Activated effector memory CD4-positive, alpha-beta T cell treated with anti-CD3 and anti-CD28 coated beads, Interleukin-2, amount 50 U/mL, for 16 hours (primary cell): ENCODE measurements around the gene SMC1B.
"Not testable (repeated sequence)": the region's sequence is repeated elsewhere in the genome, so short reads cannot be mapped to it uniquely, and the experiment has no call there.

Experiments
- DNase-seq: peaks from one replicate; pipeline ENCODE4 v3.0.0-alpha.2; 2020

Gene SMC1B

GRCh38 chr22:45418770-45419138 is 5.4 kb upstream of the SMC1B start:
- DNase-seq = no peak

- DNase-seq = no peak
These were observed 4.8 kb upstream of the SMC1B start for GRCh38 chr22:45418056-45418769.

- no peak for DNase-seq
These were observed 409 bp downstream of the SMC1B start for GRCh38 chr22:45413013-45413367.

- DNase-seq = no peak
These were observed 5.6 kb downstream of the SMC1B start for GRCh38 chr22:45407793-45408192.

- no peak for DNase-seq
These were observed 10.9 kb downstream of the SMC1B start for GRCh38 chr22:45402466-45402985.

GRCh38 chr22:45399712-45400445 is 13.5 kb downstream of the SMC1B start:
- DNase-seq = no peak

GRCh38 chr22:45398214-45398613 is 15.2 kb downstream of the SMC1B start:
- DNase-seq = no peak

- DNase-seq = no peak
These were observed 15.6 kb downstream of the SMC1B start for GRCh38 chr22:45397806-45398205.

- DNase-seq = no peak
These were observed 23.9 kb downstream of the SMC1B start for GRCh38 chr22:45389546-45389945.

- no peak for DNase-seq
These were observed 32.1 kb downstream of the SMC1B start for GRCh38 chr22:45381348-45381747.

GRCh38 chr22:45376703-45377102 is 36.7 kb downstream of the SMC1B start:
- no peak for DNase-seq

- DNase-seq = no peak
These were observed 37.4 kb downstream of the SMC1B start for GRCh38 chr22:45376009-45376408.

- not testable (repeated sequence) for DNase-seq
These were observed 39.8 kb downstream of the SMC1B start for GRCh38 chr22:45373592-45373991.

GRCh38 chr22:45366713-45367112 is 46.7 kb downstream of the SMC1B start:
- no peak for DNase-seq

GRCh38 chr22:45359627-45360026 is 53.8 kb downstream of the SMC1B start:
- no peak for DNase-seq

- DNase-seq = no peak
These were observed 55.3 kb downstream of the SMC1B start for GRCh38 chr22:45358127-45358526.

- DNase-seq = no peak
These were observed 55.9 kb downstream of the SMC1B start for GRCh38 chr22:45357490-45357889.

GRCh38 chr22:45353786-45354185 is 59.6 kb downstream of the SMC1B start:
- no peak for DNase-seq

GRCh38 chr22:45352757-45353156 is 60.6 kb downstream of the SMC1B start:
- DNase-seq = not testable (repeated sequence)

GRCh38 chr22:45351956-45352355 is 61.4 kb downstream of the SMC1B start:
- no peak for DNase-seq

GRCh38 chr22:45349916-45350315 is 63.5 kb downstream of the SMC1B start:
- no peak for DNase-seq

GRCh38 chr22:45344334-45344733 is 69.1 kb downstream of the SMC1B start:
- DNase-seq = no peak

- no peak for DNase-seq
These were observed 70.3 kb downstream of the SMC1B start for GRCh38 chr22:45343143-45343542.

GRCh38 chr22:45341498-45341897 is 71.9 kb downstream of the SMC1B start:
- DNase-seq = peak; percentile 70
